Calu3 (cell line): ENCODE measurements around the gene PROSER3. TPM values are rescaled to one million over a fixed set of nuclear protein-coding genes. Genes with fewer than 3 reads are reported as not detected.

Experiments used
- BruUV-seq: library from RNA; stranded (reverse); fragments of 400-500 nt; replicated peaks from 2 replicates; lab custom pipeline; 2021; lab: Mats Ljungman, UMichigan
- CTCF ChIA-PET: fragments of 300-600 bp; sonication (Branson Sonifier 250); formaldehyde crosslinking; loops from one replicate; lab custom pipeline; 2022; ENCODE audit warnings: antibody characterized with exemption; lab: Charles Lee
- DNase-seq: peaks from one replicate; pipeline ENCODE4 v3.0.0; 2022
- H3K27ac Mint-ChIP-seq: one replicate; pipeline ENCODE4 v1.8.0; 2022; ENCODE audit warnings: mixed read lengths; ENCODE audit not compliant: unreplicated experiment
- H3K27me3 Mint-ChIP-seq: one replicate; pipeline ENCODE4 v1.8.0; 2022; ENCODE audit warnings: mixed read lengths; ENCODE audit not compliant: unreplicated experiment
- H3K36me3 Mint-ChIP-seq: one replicate; pipeline ENCODE4 v1.8.0; 2022; ENCODE audit warnings: mild to moderate bottlenecking, moderate library complexity, mixed read lengths; ENCODE audit not compliant: insufficient read depth, unreplicated experiment
- H3K4me1 Mint-ChIP-seq: one replicate; pipeline ENCODE4 v1.8.0; 2022; ENCODE audit warnings: mild to moderate bottlenecking, low read depth, mixed read lengths; ENCODE audit not compliant: unreplicated experiment
- H3K4me3 Mint-ChIP-seq: one replicate; pipeline ENCODE4 v1.8.0; 2022; ENCODE audit warnings: mild to moderate bottlenecking, low read depth, moderate library complexity, mixed read lengths; ENCODE audit not compliant: unreplicated experiment
- H3K9me3 Mint-ChIP-seq: one replicate; pipeline ENCODE4 v1.8.0; 2022; ENCODE audit warnings: low read depth, mixed read lengths; ENCODE audit not compliant: unreplicated experiment
- CTCF ChIP-seq: fragments of 200-600 bp; IDR thresholded peaks from one replicate; pipeline ENCODE4 v1.8.0; 2022; ENCODE audit warnings: antibody characterized with exemption; ENCODE audit not compliant: unreplicated experiment
- intact Hi-C: fragments of 100-400 bp; cut with micrococcal nuclease; formaldehyde crosslinking; loops from one replicate; pipeline ENCODE4 v1.10.0; 2022; ENCODE audit not compliant: unreplicated experiment
- total RNA-seq: library from RNA; stranded (reverse); gene quantifications from 2 replicates; pipeline ENCODE4 v1.2.3, GENCODE V29; 2022

PROSER3 gene
- total RNA-seq, 1 experiment from 2014 or later, result 70.7 TPM

- DNase-seq, result no peak
- Mint-ChIP-seq H3K4me3 (peak within 1 kb of the TSS; percentile 97), H3K36me3 (peaks cover 79% of the 10 kb centered on the region), H3K9me3 (no peaks in the 10 kb centered on the region), H3K27ac (no peak within 1 kb of the TSS), H3K27me3 (no peaks in the 10 kb centered on the region), H3K4me1 (peaks cover 36% of the 10 kb centered on the region)
- TF ChIP-seq CTCF, result no peak
- intact Hi-C loops, result loop anchor here (10.0 kb wide), 1 partner anchor 193 kb away; the partner anchor contains the start of gene LRFN3
- BruUV-seq, result no TSS peak
- CTCF ChIA-PET, result interaction anchor here (0.6 kb wide), 1 partner anchor 86 kb away, joined by 5 read pairs; no protein-coding TSS in a partner anchor
These were observed 15.8 kb upstream of the PROSER3 start, which contains the start of gene IGFLR1 for GRCh38 chr19:35742121-35742724. Gene IGFLR1, minus strand, starts transcription at chr19:35742452. Its CDS starts 1,272 bp downstream, at chr19:35741180.

- Mint-ChIP-seq H3K36me3 (peaks cover 74% of the 10 kb centered on the region), H3K4me1 (peaks cover 37% of the 10 kb centered on the region), H3K27me3 (no peaks in the 10 kb centered on the region), H3K9me3 (no peaks in the 10 kb centered on the region), H3K27ac (no peak overlapping the region), H3K4me3 (peak overlapping the region; percentile 96)
- DNase-seq, result no peak
- no peak for TF ChIP-seq CTCF
- intact Hi-C loops, result loop anchor here (10.0 kb wide), 1 partner anchor 191 kb away; the partner anchor contains the start of gene LRFN3
- CTCF ChIA-PET, result interaction anchor here (0.6 to 1.9 kb wide), 3 partner anchors 115 to 360 kb away, joined by 3 to 7 read pairs (median 4); no protein-coding TSS in a partner anchor
- no TSS peak for BruUV-seq
These were observed 14.1 kb upstream of the PROSER3 start for GRCh38 chr19:35743640-35744429.

- peak; percentile 28 for TF ChIP-seq CTCF
- intact Hi-C loops, result loop anchor here (10.0 kb wide), 1 partner anchor 190 kb away; the partner anchor contains the start of gene LRFN3
- Mint-ChIP-seq H3K4me3 (peak overlapping the region; percentile 96), H3K9me3 (no peaks in the 10 kb centered on the region), H3K27ac (peak overlapping the region; percentile 100), H3K36me3 (peaks cover 74% of the 10 kb centered on the region), H3K4me1 (peaks cover 46% of the 10 kb centered on the region), H3K27me3 (no peaks in the 10 kb centered on the region)
- TSS peak; percentile 86 for BruUV-seq
- peak; percentile 98 for DNase-seq
- CTCF ChIA-PET, result interaction anchor here (0.5 to 1.9 kb wide), 10 partner anchors 75 to 689 kb away, joined by 3 to 11 read pairs (median 4); partner anchors contain the start of genes APLP1, COX6B1 and KIRREL2
These were observed 13.3 kb upstream of the PROSER3 start for GRCh38 chr19:35744430-35745327.
